Sigmoid colon (tissue), 7 donors: ENCODE results near the gene ADAMTS19. TPM values are rescaled to one million over a fixed set of nuclear protein-coding genes. Genes with fewer than 3 reads are reported as not detected.

Source experiments
- DNase-seq: peaks from one replicate; pipeline ENCODE4 v3.0.0-alpha.2; 2019
- H3K27ac ChIP-seq, 4 donors: fragments of 200-600 bp; sonication (generic); one replicate each; pipeline ENCODE4 v1.5.1; 2016 to 2019; ENCODE audit warnings: mild to moderate bottlenecking in 1 of 4
- H3K27me3 ChIP-seq, 3 donors: fragments of 200-600 bp; sonication (generic); one replicate each; pipeline ENCODE4 v1.5.1; 2019; ENCODE audit warnings: mild to moderate bottlenecking in 1 of 3
- H3K36me3 ChIP-seq, 4 donors: fragments of 200-600 bp; sonication (generic); one replicate each; pipeline ENCODE4 v1.5.1; 2016 to 2019
- H3K4me1 ChIP-seq, 4 donors: fragments of 200-600 bp; sonication (generic); one replicate each; pipeline ENCODE4 v1.5.1; 2017 to 2019
- H3K4me3 ChIP-seq, 4 donors: fragments of 200-600 bp; sonication (generic); one replicate each; pipeline ENCODE4 v1.5.1; 2017 to 2019; ENCODE audit warnings: mild to moderate bottlenecking in 2 of 4, moderate library complexity in 1 of 4
- H3K9me3 ChIP-seq, 4 donors: fragments of 200-600 bp in 3 of 4; sonication (generic) in 3 of 4; one replicate each; pipeline versions ENCODE4 v1.5.1 to v1.6.1; 2013 to 2019
- CTCF ChIP-seq, 4 experiments: fragments of 450-650 bp in 3 of 4; fragments of 200-600 bp in 1 of 4; IDR thresholded peaks; one replicate each; pipeline ENCODE4 v1.5.1; 2016 to 2019; ENCODE audit warnings: antibody characterized with exemption in 4 of 4, mild to moderate bottlenecking in 3 of 4, moderate library complexity in 2 of 4
- EP300 ChIP-seq, 4 donors: sonication (generic); formaldehyde crosslinking; IDR thresholded peaks; one replicate each; pipeline ENCODE4 v1.6.1; 2017; ENCODE audit warnings: antibody characterized with exemption in 4 of 4
- POLR2A ChIP-seq, 2 donors: fragments of 450-650 bp; IDR thresholded peaks; one replicate each; pipeline ENCODE4 v1.6.1; 2016; ENCODE audit warnings: antibody characterized with exemption in 2 of 2, mild to moderate bottlenecking in 2 of 2, moderate library complexity in 2 of 2
- POLR2AphosphoS5 ChIP-seq, 4 donors: sonication (generic); formaldehyde crosslinking; IDR thresholded peaks; one replicate each; pipeline ENCODE4 v1.6.1; 2017; ENCODE audit warnings: antibody characterized with exemption in 4 of 4
- WGBS, 2 donors: extraction: QIAGEN DNeasy Blood & Tissue Kit; methylation state at CpG; one replicate each; pipeline ENCODE4 v1.1.7; 2013; 5-methylcytosine and 5-hydroxymethylcytosine counted together
- intact Hi-C: fragments of 100-400 bp; cut with DNase I; formaldehyde crosslinking; loops from one replicate; pipeline ENCODE4 v1.15.1; 2023
- polyA plus RNA-seq, 3 donors: library from polyadenylated mRNA; stranded (reverse); fragments of 200-250 nt; gene quantifications; one replicate each; pipeline ENCODE4 v1.2.3, GENCODE V29; 2013
- total RNA-seq, 4 donors: library from RNA; depleted of rRNA; stranded (reverse); fragments of >200 nt; gene quantifications; one replicate each; pipeline ENCODE4 v1.1.0, GENCODE V29; 2016
- donor health status: healthy with polysubstance abuse.
- donor health status: Bipolar disorder and iron deficiency.
- donor health status: healthy.

The ADAMTS19 gene
- 1 to 10 TPM; 1.5 to 8.9 (median 2.5) TPM for total RNA-seq
- under 1 TPM in 1 of 3 donors, not detected in 2; 0.16 TPM for polyA plus RNA-seq

GRCh38 chr5:129459777-129460671 lies at the start of gene ADAMTS19:
Gene ADAMTS19 (plus strand): TSS chr5:129460298. CDS start chr5:129460392, 94 bp downstream.
- H3K4me1 ChIP-seq = peaks cover 0 to 23% (median 21%) of the 10 kb centered on the region in 4 donors
- WGBS, 2 donors = 2 to 4% methylated on average over 75 of the region's 75 CpGs
- DNase-seq = no peak
- TF ChIP-seq EP300 (IDR thresholded peaks at IDR 0.05) = no peak
- TF ChIP-seq CTCF (IDR thresholded peaks at IDR 0.05) = no peak
- TF ChIP-seq POLR2AphosphoS5 (IDR thresholded peaks at IDR 0.05) = no peak
- TF ChIP-seq POLR2A (IDR thresholded peaks at IDR 0.05) = no peak
- H3K27ac ChIP-seq = peak within 1 kb of the TSS; percentile 13 to 84 (median 27)
- no peaks in the 10 kb centered on the region for H3K36me3 ChIP-seq
- H3K9me3 ChIP-seq = no peaks in the 10 kb centered on the region
- H3K27me3 ChIP-seq = peaks cover 7 to 37% (median 29%) of the 10 kb centered on the region in 3 donors
- peak within 1 kb of the TSS; percentile 19 to 57 (median 48) for H3K4me3 ChIP-seq
- intact Hi-C loops = no loop called here

GRCh38 chr5:129410488-129410887 lies 49.6 kb upstream of the ADAMTS19 start:
- H3K27ac ChIP-seq = no peak overlapping the region
- no peaks in the 10 kb centered on the region for H3K27me3 ChIP-seq
- peaks cover 0 to 1% (median 0%) of the 10 kb centered on the region in 4 donors for H3K9me3 ChIP-seq
- no peak for DNase-seq
- 58 to 61% methylated on average over 5 of the region's 5 CpGs for WGBS, 2 donors
- intact Hi-C loops = no loop called here
- no peaks in the 10 kb centered on the region for H3K4me1 ChIP-seq
- H3K4me3 ChIP-seq = no peak overlapping the region
- no peak for TF ChIP-seq CTCF (IDR thresholded peaks at IDR 0.05)
- no peak for TF ChIP-seq EP300 (IDR thresholded peaks at IDR 0.05)
- TF ChIP-seq POLR2AphosphoS5 (IDR thresholded peaks at IDR 0.05) = no peak
- no peak for TF ChIP-seq POLR2A (IDR thresholded peaks at IDR 0.05)
- no peaks in the 10 kb centered on the region for H3K36me3 ChIP-seq

GRCh38 chr5:129412721-129413120 lies 47.4 kb upstream of the ADAMTS19 start:
- no peak overlapping the region for H3K27ac ChIP-seq
- TF ChIP-seq CTCF (IDR thresholded peaks at IDR 0.05) = no peak
- TF ChIP-seq POLR2A (IDR thresholded peaks at IDR 0.05) = no peak
- no peak for TF ChIP-seq EP300 (IDR thresholded peaks at IDR 0.05)
- TF ChIP-seq POLR2AphosphoS5 (IDR thresholded peaks at IDR 0.05) = no peak
- 70 to 74% methylated on average over 2 of the region's 2 CpGs for WGBS, 2 donors
- H3K9me3 ChIP-seq = peaks cover 0 to 3% (median under 1%) of the 10 kb centered on the region in 4 donors
- H3K36me3 ChIP-seq = no peaks in the 10 kb centered on the region
- DNase-seq = no peak
- H3K27me3 ChIP-seq = no peaks in the 10 kb centered on the region
- intact Hi-C loops = no loop called here
- H3K4me1 ChIP-seq = no peaks in the 10 kb centered on the region
- H3K4me3 ChIP-seq = no peak overlapping the region

- 93 to 97% methylated on average over 2 of the region's 2 CpGs for WGBS, 2 donors
- Histone ChIP-seq H3K4me3 (no peak overlapping the region), H3K27ac (no peak overlapping the region), H3K27me3 (no peaks in the 10 kb centered on the region), H3K36me3 (no peaks in the 10 kb centered on the region), H3K9me3 (peaks cover 0 to 3% (median under 1%) of the 10 kb centered on the region in 4 donors), H3K4me1 (no peaks in the 10 kb centered on the region)
- DNase-seq = no peak
- TF ChIP-seq EP300 (IDR thresholded peaks at IDR 0.05) (no peak), POLR2AphosphoS5 (IDR thresholded peaks at IDR 0.05) (no peak), CTCF (IDR thresholded peaks at IDR 0.05) (no peak), POLR2A (IDR thresholded peaks at IDR 0.05) (no peak)
- intact Hi-C loops = no loop called here
Observed at GRCh38 chr5:129413570-129413969, 46.5 kb upstream of the ADAMTS19 start.
